Karpas-422 (cell line): Measurements from ENCODE around the gene RDM1. TPM values are rescaled to one million over a fixed set of nuclear protein-coding genes. Genes with fewer than 3 reads are reported as not detected.

Experiments
- DNase-seq: peaks from one replicate; pipeline ENCODE4 v3.0.0-alpha.2; 2015
- H2AFZ ChIP-seq: fragments of 200-600 bp; sonication (generic); 2 replicates; pipeline ENCODE4 v1.6.1; 2014; ENCODE audit warnings: antibody characterized with exemption, low read length, mixed read lengths
- H3K27ac ChIP-seq: fragments of 200-600 bp; sonication (generic); 2 replicates; pipeline ENCODE4 v1.5.1; 2014; ENCODE audit warnings: mild to moderate bottlenecking, low read length, moderate library complexity
- H3K27me3 ChIP-seq: fragments of 200-600 bp; sonication (generic); 2 replicates; pipeline ENCODE4 v1.6.1; 2014; ENCODE audit warnings: low read length, mixed read lengths
- H3K36me3 ChIP-seq: fragments of 200-600 bp; sonication (generic); 2 replicates; pipeline ENCODE4 v1.6.1; 2014; ENCODE audit warnings: low read length, mixed read lengths; ENCODE audit not compliant: insufficient read depth
- H3K4me1 ChIP-seq: fragments of 200-600 bp; sonication (generic); 2 replicates; pipeline ENCODE4 v1.6.1; 2014; ENCODE audit warnings: mild to moderate bottlenecking, low read length, mixed read lengths
- H3K4me2 ChIP-seq: fragments of 200-600 bp; sonication (generic); 2 replicates; pipeline ENCODE4 v1.6.1; 2014; ENCODE audit warnings: low read length, low read depth, mild to moderate bottlenecking; ENCODE audit not compliant: poor library complexity, severe bottlenecking
- H3K4me3 ChIP-seq: fragments of 200-600 bp; sonication (generic); 2 replicates; pipeline ENCODE4 v1.5.1; 2014; ENCODE audit warnings: mild to moderate bottlenecking, antibody characterized with exemption, low read length, mixed read lengths
- H3K79me2 ChIP-seq: fragments of 200-600 bp; sonication (generic); 2 replicates; pipeline ENCODE4 v1.6.1; 2014; ENCODE audit warnings: mild to moderate bottlenecking, low read length, mixed read lengths
- H3K9ac ChIP-seq: fragments of 200-600 bp; sonication (generic); 2 replicates; pipeline ENCODE4 v1.6.0; 2014; ENCODE audit warnings: low read length
- H3K9me2 ChIP-seq: fragments of 200-600 bp; sonication (generic), shearing (Covaris generic); replicated peaks from 2 replicates; pipeline ENCODE4 v1.6.0; 2014; ENCODE audit warnings: mild to moderate bottlenecking, low read length, moderate library complexity; ENCODE audit not compliant: insufficient read depth
- H3K9me3 ChIP-seq: fragments of 300-700, 200-600 bp; sonication (generic); 2 replicates; pipeline ENCODE4 v1.6.1; 2014; ENCODE audit warnings: low read length, mixed read lengths
- H4K20me1 ChIP-seq: fragments of 200-600 bp; sonication (generic); 2 replicates; pipeline ENCODE4 v1.6.1; 2014; ENCODE audit warnings: mild to moderate bottlenecking, antibody characterized with exemption, low read length, low read depth; ENCODE audit not compliant: insufficient read depth
- total RNA-seq: library from RNA; depleted of rRNA; stranded (reverse); fragments of >200 nt; shearing (Covaris generic); gene quantifications from 2 replicates; pipeline ENCODE4 v1.2.3, GENCODE V29; 2014; ENCODE audit warnings: low replicate concordance

The RDM1 gene
- total RNA-seq, 1 experiment from 2014 or later, result 11.0 TPM

GRCh38 chr17:35892091-35893035 is 38.2 kb downstream of the RDM1 start:
- Histone ChIP-seq H3K9me3 (no peaks in the 10 kb centered on the region), H3K9ac (no peak overlapping the region), H3K4me1 (no peaks in the 10 kb centered on the region), H3K79me2 (no peaks in the 10 kb centered on the region), H3K36me3 (no peaks in the 10 kb centered on the region), H3K9me2 (no peaks in the 10 kb centered on the region), H3K4me3 (no peak overlapping the region), H4K20me1 (no peaks in the 10 kb centered on the region), H2AFZ (no peak overlapping the region), H3K27me3 (no peaks in the 10 kb centered on the region), H3K4me2 (no peak overlapping the region), H3K27ac (no peak overlapping the region)
- DNase-seq, result no peak

- no peaks in the 10 kb centered on the region for H3K9me2 ChIP-seq
- no peak overlapping the region for H3K4me3 ChIP-seq
- no peaks in the 10 kb centered on the region for H3K9me3 ChIP-seq
- no peak overlapping the region for H2AFZ ChIP-seq
- H3K9ac ChIP-seq, result no peak overlapping the region
- no peaks in the 10 kb centered on the region for H3K27me3 ChIP-seq
- H4K20me1 ChIP-seq, result no peaks in the 10 kb centered on the region
- no peaks in the 10 kb centered on the region for H3K4me1 ChIP-seq
- no peak overlapping the region for H3K27ac ChIP-seq
- no peak overlapping the region for H3K4me2 ChIP-seq
- H3K79me2 ChIP-seq, result no peaks in the 10 kb centered on the region
- DNase-seq, result no peak
- H3K36me3 ChIP-seq, result no peaks in the 10 kb centered on the region
Observed at GRCh38 chr17:35891269-35891668, 39.3 kb downstream of the RDM1 start.

GRCh38 chr17:35890774-35891155 is 39.8 kb downstream of the RDM1 start:
- no peaks in the 10 kb centered on the region for H3K27me3 ChIP-seq
- no peaks in the 10 kb centered on the region for H3K4me1 ChIP-seq
- H3K4me2 ChIP-seq, result no peak overlapping the region
- H3K9ac ChIP-seq, result no peak overlapping the region
- no peaks in the 10 kb centered on the region for H3K9me3 ChIP-seq
- no peaks in the 10 kb centered on the region for H3K36me3 ChIP-seq
- H3K4me3 ChIP-seq, result no peak overlapping the region
- H3K79me2 ChIP-seq, result no peaks in the 10 kb centered on the region
- H3K9me2 ChIP-seq, result no peaks in the 10 kb centered on the region
- no peak overlapping the region for H3K27ac ChIP-seq
- no peak for DNase-seq
- H4K20me1 ChIP-seq, result no peaks in the 10 kb centered on the region
- H2AFZ ChIP-seq, result no peak overlapping the region

GRCh38 chr17:35889818-35890773 is 40.5 kb downstream of the RDM1 start:
- Histone ChIP-seq H3K27me3 (no peaks in the 10 kb centered on the region), H3K9ac (no peak overlapping the region), H3K4me1 (no peaks in the 10 kb centered on the region), H3K9me2 (no peaks in the 10 kb centered on the region), H3K79me2 (no peaks in the 10 kb centered on the region), H2AFZ (no peak overlapping the region), H3K4me2 (no peak overlapping the region), H4K20me1 (no peaks in the 10 kb centered on the region), H3K27ac (no peak overlapping the region), H3K36me3 (no peaks in the 10 kb centered on the region), H3K9me3 (no peaks in the 10 kb centered on the region), H3K4me3 (no peak overlapping the region)
- no peak for DNase-seq

- H3K9ac ChIP-seq, result no peak overlapping the region
- no peaks in the 10 kb centered on the region for H3K9me2 ChIP-seq
- H3K4me1 ChIP-seq, result no peaks in the 10 kb centered on the region
- H2AFZ ChIP-seq, result no peak overlapping the region
- no peaks in the 10 kb centered on the region for H3K9me3 ChIP-seq
- no peak for DNase-seq
- H3K79me2 ChIP-seq, result no peaks in the 10 kb centered on the region
- H3K4me3 ChIP-seq, result no peak overlapping the region
- H3K4me2 ChIP-seq, result no peak overlapping the region
- H3K27ac ChIP-seq, result no peak overlapping the region
- H3K27me3 ChIP-seq, result no peaks in the 10 kb centered on the region
- H4K20me1 ChIP-seq, result no peaks in the 10 kb centered on the region
- H3K36me3 ChIP-seq, result no peaks in the 10 kb centered on the region
Observed at GRCh38 chr17:35889241-35889640, 41.3 kb downstream of the RDM1 start.

GRCh38 chr17:35879773-35880654 is 50.6 kb downstream of the RDM1 start, which contains the start of gene CCL5:
Gene CCL5 (minus strand): TSS chr17:35880360.
- Histone ChIP-seq H3K9me2 (no peaks in the 10 kb centered on the region), H3K4me1 (no peaks in the 10 kb centered on the region), H3K4me2 (no peak within 1 kb of the TSS), H3K9me3 (no peaks in the 10 kb centered on the region), H3K4me3 (no peak within 1 kb of the TSS), H2AFZ (no peak within 1 kb of the TSS), H3K27me3 (no peaks in the 10 kb centered on the region), H3K79me2 (no peaks in the 10 kb centered on the region), H3K27ac (no peak within 1 kb of the TSS), H3K36me3 (no peaks in the 10 kb centered on the region), H4K20me1 (no peaks in the 10 kb centered on the region), H3K9ac (no peak within 1 kb of the TSS)
- no peak for DNase-seq

- DNase-seq, result no peak
- H3K9me3 ChIP-seq, result no peaks in the 10 kb centered on the region
- no peaks in the 10 kb centered on the region for H3K9me2 ChIP-seq
- no peaks in the 10 kb centered on the region for H3K79me2 ChIP-seq
- H3K27me3 ChIP-seq, result no peaks in the 10 kb centered on the region
- no peak overlapping the region for H3K4me3 ChIP-seq
- no peaks in the 10 kb centered on the region for H3K36me3 ChIP-seq
- H3K9ac ChIP-seq, result no peak overlapping the region
- no peaks in the 10 kb centered on the region for H4K20me1 ChIP-seq
- no peak overlapping the region for H3K4me2 ChIP-seq
- no peaks in the 10 kb centered on the region for H3K4me1 ChIP-seq
- no peak overlapping the region for H3K27ac ChIP-seq
- H2AFZ ChIP-seq, result no peak overlapping the region
Observed at GRCh38 chr17:35878361-35878760, 52.2 kb downstream of the RDM1 start.
